ENCODE measurements around the gene RTCB.

The RTCB gene

GRCh38 chr22:32339190-32340012 is 72.6 kb downstream of the RTCB start:
- DNase-seq (ENCODE audit: low read depth): no peak

GRCh38 chr22:32338757-32339156 is 73.3 kb downstream of the RTCB start:
- DNase-seq (ENCODE audit: low read depth): no peak

All from GM04504 (cell line).